Neutrophil (primary cell): ENCODE data around the gene PLXNA2.

Source experiments
- H3K27ac ChIP-seq: fragments of 200-600 bp; sonication (generic); 2 replicates; pipeline ENCODE4 v1.5.1; 2016; ENCODE audit warnings: mild to moderate bottlenecking, moderate library complexity
- H3K27me3 ChIP-seq: fragments of 200-600 bp; sonication (generic); 2 replicates; pipeline ENCODE4 v1.6.0; 2016; ENCODE audit warnings: mild to moderate bottlenecking
- H3K36me3 ChIP-seq: fragments of 200-600 bp; sonication (generic); 2 replicates; pipeline ENCODE4 v1.5.1; 2017
- H3K4me1 ChIP-seq, 2 experiments: fragments of 200-600 bp in 1 of 2; sonication (generic) in 1 of 2; 1 replicate in 1 of 2; 2 replicates in 1 of 2; pipeline versions ENCODE4 v1.5.1 to v1.6.1; 2013 to 2016; ENCODE audit warnings: low read depth in 1 of 2, low read length in 1 of 2, mild to moderate bottlenecking in 1 of 2, moderate library complexity in 1 of 2; ENCODE audit not compliant: control insufficient read depth in 1 of 2, insufficient read depth in 1 of 2
- H3K4me3 ChIP-seq, 2 experiments: fragments of 200-600 bp in 1 of 2; sonication (generic) in 1 of 2; 1 replicate in 1 of 2; 2 replicates in 1 of 2; pipeline ENCODE4 v1.5.1; 2013 to 2016; ENCODE audit warnings: low read depth in 1 of 2, low read length in 1 of 2, mild to moderate bottlenecking in 1 of 2, moderate library complexity in 1 of 2
- H3K9me3 ChIP-seq: fragments of 200-600 bp; sonication (generic); 2 replicates; pipeline ENCODE4 v1.5.1; 2016
- TF ChIP-seq, protein P1 (sequence below): fragments of 200-600 bp; sonication (generic); IDR thresholded peaks from 2 replicates; pipeline ENCODE4 v1.5.1; 2016; ENCODE audit warnings: antibody characterized with exemption

PLXNA2 gene

GRCh38 chr1:208030288-208031091 is 213.7 kb downstream of the PLXNA2 start:
- Histone ChIP-seq H3K36me3 (no peaks in the 10 kb centered on the region), H3K27me3 (peaks cover 14% of the 10 kb centered on the region), H3K4me3 (no peak overlapping the region), H3K4me1 (no peaks in the 10 kb centered on the region), H3K27ac (no peak overlapping the region), H3K9me3 (no peaks in the 10 kb centered on the region)
- TF ChIP-seq, protein P1, sequence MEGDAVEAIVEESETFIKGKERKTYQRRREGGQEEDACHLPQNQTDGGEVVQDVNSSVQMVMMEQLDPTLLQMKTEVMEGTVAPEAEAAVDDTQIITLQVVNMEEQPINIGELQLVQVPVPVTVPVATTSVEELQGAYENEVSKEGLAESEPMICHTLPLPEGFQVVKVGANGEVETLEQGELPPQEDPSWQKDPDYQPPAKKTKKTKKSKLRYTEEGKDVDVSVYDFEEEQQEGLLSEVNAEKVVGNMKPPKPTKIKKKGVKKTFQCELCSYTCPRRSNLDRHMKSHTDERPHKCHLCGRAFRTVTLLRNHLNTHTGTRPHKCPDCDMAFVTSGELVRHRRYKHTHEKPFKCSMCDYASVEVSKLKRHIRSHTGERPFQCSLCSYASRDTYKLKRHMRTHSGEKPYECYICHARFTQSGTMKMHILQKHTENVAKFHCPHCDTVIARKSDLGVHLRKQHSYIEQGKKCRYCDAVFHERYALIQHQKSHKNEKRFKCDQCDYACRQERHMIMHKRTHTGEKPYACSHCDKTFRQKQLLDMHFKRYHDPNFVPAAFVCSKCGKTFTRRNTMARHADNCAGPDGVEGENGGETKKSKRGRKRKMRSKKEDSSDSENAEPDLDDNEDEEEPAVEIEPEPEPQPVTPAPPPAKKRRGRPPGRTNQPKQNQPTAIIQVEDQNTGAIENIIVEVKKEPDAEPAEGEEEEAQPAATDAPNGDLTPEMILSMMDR, result no peak

GRCh38 chr1:208029381-208030287 is 214.6 kb downstream of the PLXNA2 start:
- no peaks in the 10 kb centered on the region for H3K9me3 ChIP-seq
- peaks cover 8% of the 10 kb centered on the region for H3K27me3 ChIP-seq
- no peak overlapping the region for H3K4me3 ChIP-seq
- H3K36me3 ChIP-seq, result no peaks in the 10 kb centered on the region
- TF ChIP-seq, protein P1, result no peak
- H3K4me1 ChIP-seq, result no peaks in the 10 kb centered on the region
- no peak overlapping the region for H3K27ac ChIP-seq

- Histone ChIP-seq H3K36me3 (no peaks in the 10 kb centered on the region), H3K4me1 (no peaks in the 10 kb centered on the region), H3K4me3 (no peak overlapping the region), H3K27ac (no peak overlapping the region), H3K9me3 (no peaks in the 10 kb centered on the region), H3K27me3 (peaks cover 8% of the 10 kb centered on the region)
- TF ChIP-seq, protein P1, result no peak
These were observed 215.7 kb downstream of the PLXNA2 start for GRCh38 chr1:208028526-208028925.

GRCh38 chr1:208027861-208028260 is 216.3 kb downstream of the PLXNA2 start:
- Histone ChIP-seq H3K9me3 (no peaks in the 10 kb centered on the region), H3K27ac (no peak overlapping the region), H3K4me3 (no peak overlapping the region), H3K36me3 (no peaks in the 10 kb centered on the region), H3K4me1 (no peaks in the 10 kb centered on the region), H3K27me3 (peaks cover 9% of the 10 kb centered on the region)
- TF ChIP-seq, protein P1, result no peak

GRCh38 chr1:208026880-208027438 is 217.2 kb downstream of the PLXNA2 start:
- Histone ChIP-seq H3K4me3 (no peak overlapping the region), H3K36me3 (no peaks in the 10 kb centered on the region), H3K27me3 (peaks cover 15% of the 10 kb centered on the region), H3K4me1 (no peaks in the 10 kb centered on the region), H3K9me3 (no peaks in the 10 kb centered on the region), H3K27ac (no peak overlapping the region)
- TF ChIP-seq, protein P1, result no peak
